GM19193 (cell line): ENCODE measurements around the gene C11orf97.

ENCODE experiments used
- POLR2A ChIP-seq: IDR thresholded peaks from 4 replicates; pipeline ENCODE4 v1.6.1; 2011; ENCODE audit not compliant: insufficient read depth, insufficient read length; ENCODE audit errors: extremely low read depth

Gene C11orf97

GRCh38 chr11:94511932-94512781 lies at the start of gene C11orf97:
Gene C11orf97 (plus strand): TSS chr11:94512461. CDS start chr11:94512529, 68 bp downstream.
- TF ChIP-seq POLR2A: no peak

- TF ChIP-seq POLR2A: no peak
Measured at GRCh38 chr11:94469416-94469815, 42.8 kb upstream of the C11orf97 start.

- TF ChIP-seq POLR2A: no peak
Measured at GRCh38 chr11:94472916-94473799, 39.1 kb upstream of the C11orf97 start.

GRCh38 chr11:94477624-94478023 lies 34.6 kb upstream of the C11orf97 start:
- no peak for TF ChIP-seq POLR2A

GRCh38 chr11:94481342-94481741 lies 30.9 kb upstream of the C11orf97 start:
- TF ChIP-seq POLR2A: no peak

GRCh38 chr11:94486068-94486467 lies 26.2 kb upstream of the C11orf97 start:
- no peak for TF ChIP-seq POLR2A

GRCh38 chr11:94493281-94494125 lies 18.8 kb upstream of the C11orf97 start, which contains the start of the genes ANKRD49 and MRE11:
Gene ANKRD49 (plus strand): TSS chr11:94493984. CDS start chr11:94496694, 2,710 bp downstream.
Gene MRE11 (minus strand): TSS chr11:94493844. CDS start chr11:94492801, 1,043 bp downstream.
- peak; percentile 80 for TF ChIP-seq POLR2A

GRCh38 chr11:94494126-94494680 lies 18.1 kb upstream of the C11orf97 start:
- no peak for TF ChIP-seq POLR2A

- no peak for TF ChIP-seq POLR2A
Measured at GRCh38 chr11:94500181-94500580, 12.1 kb upstream of the C11orf97 start.

GRCh38 chr11:94501522-94501921 lies 10.7 kb upstream of the C11orf97 start:
- TF ChIP-seq POLR2A: no peak

- TF ChIP-seq POLR2A: no peak
Measured at GRCh38 chr11:94504689-94505293, 7.5 kb upstream of the C11orf97 start.

- no peak for TF ChIP-seq POLR2A
Measured at GRCh38 chr11:94507485-94507884, 4.8 kb upstream of the C11orf97 start.

- TF ChIP-seq POLR2A: no peak
Measured at GRCh38 chr11:94513091-94513490, 830 bp downstream of the C11orf97 start.

- TF ChIP-seq POLR2A: no peak
Measured at GRCh38 chr11:94515398-94515797, 3.1 kb downstream of the C11orf97 start.
